NCI-H2107 treated with DMSO at 0.1 percent for 48 hours (cell line): ENCODE data around the gene GPR39.

Experiments
- DNase-seq: peaks from one replicate; lab custom pipeline; 2025; ENCODE audit not compliant: unreplicated experiment; lab: John Stamatoyannopoulos, UW

The GPR39 gene

GRCh38 chr2:132597166-132597565 lies 180.6 kb downstream of the GPR39 start:
- no peak for DNase-seq

- DNase-seq = no peak
Observed at GRCh38 chr2:132597831-132598230, 181.2 kb downstream of the GPR39 start.

GRCh38 chr2:132598536-132598935 lies 181.9 kb downstream of the GPR39 start:
- DNase-seq = no peak

GRCh38 chr2:132599556-132599955 lies 183.0 kb downstream of the GPR39 start:
- no peak for DNase-seq

- DNase-seq = no peak
Observed at GRCh38 chr2:132604561-132604960, 188.0 kb downstream of the GPR39 start.

GRCh38 chr2:132605236-132606180 lies 188.9 kb downstream of the GPR39 start:
- no peak for DNase-seq

- no peak for DNase-seq
Observed at GRCh38 chr2:132606649-132607048, 190.0 kb downstream of the GPR39 start.

- no peak for DNase-seq
Observed at GRCh38 chr2:132607426-132608090, 191.0 kb downstream of the GPR39 start.

GRCh38 chr2:132608311-132608710 lies 191.7 kb downstream of the GPR39 start:
- no peak for DNase-seq

GRCh38 chr2:132609101-132609890 lies 192.7 kb downstream of the GPR39 start:
- no peak for DNase-seq

- DNase-seq = no peak
Observed at GRCh38 chr2:132611719-132612118, 195.1 kb downstream of the GPR39 start.

GRCh38 chr2:132615329-132616085 lies 198.9 kb downstream of the GPR39 start:
- DNase-seq = no peak

GRCh38 chr2:132617989-132618388 lies 201.4 kb downstream of the GPR39 start:
- no peak for DNase-seq

GRCh38 chr2:132618734-132619133 lies 202.1 kb downstream of the GPR39 start:
- DNase-seq = no peak

- no peak for DNase-seq
Observed at GRCh38 chr2:132620115-132620514, 203.5 kb downstream of the GPR39 start.

- no peak for DNase-seq
Observed at GRCh38 chr2:132621131-132621875, 204.7 kb downstream of the GPR39 start.

GRCh38 chr2:132623096-132623839 lies 206.7 kb downstream of the GPR39 start:
- DNase-seq = no peak

- no peak for DNase-seq
Observed at GRCh38 chr2:132627536-132627935, 210.9 kb downstream of the GPR39 start.

GRCh38 chr2:132632000-132632649 lies 215.5 kb downstream of the GPR39 start:
- no peak for DNase-seq
